ENCODE results near the gene HOXB9. TPM values are rescaled to one million over a fixed set of nuclear protein-coding genes. Genes with fewer than 3 reads are reported as not detected.

The HOXB9 gene
- total and polyA plus RNA-seq, 9 of the 15 experiments (the other 6 are each of a cell fraction or from before 2014, with no cell fraction given): 3.1 to 196 (median 77.6) TPM

GRCh38 chr17:48579760-48580554 lies 46.2 kb downstream of the HOXB9 start (continued):
- no peak for TF ChIP-seq ZNF449 (CRISPR knock-in tag; IDR thresholded peaks at IDR 0.05)
- TF ChIP-seq CXXC5 (CRISPR knock-in tag; IDR thresholded peaks at IDR 0.05): peak; percentile 50
- no peak for TF ChIP-seq FOXA1 (IDR thresholded peaks at IDR 0.05; ENCODE audit: borderline replicate concordance)
- no peak for TF ChIP-seq ZBTB26 (CRISPR knock-in tag; IDR thresholded peaks at IDR 0.05)
- no peak for TF ChIP-seq HDAC3 (IDR thresholded peaks at IDR 0.05; ENCODE audit: borderline replicate concordance, partially characterized antibody)
- no peak for TF ChIP-seq NFXL1 (CRISPR knock-in tag; IDR thresholded peaks at IDR 0.05)
- peak; percentile 67; the same call in 1 of the 2 replicates for TF ChIP-seq NFRKB (IDR thresholded peaks at IDR 0.05; ENCODE audit: low read depth)
- no peak for TF ChIP-seq ARID2 (IDR thresholded peaks at IDR 0.05)
- no peak for TF ChIP-seq JUN (IDR thresholded peaks at IDR 0.05; ENCODE audit: borderline replicate concordance, low read depth, low read length)
- no peak for TF ChIP-seq JUN (CRISPR knock-in tag; IDR thresholded peaks at IDR 0.05; ENCODE audit: borderline replicate concordance)
- no peak for TF ChIP-seq ZZZ3 (IDR thresholded peaks at IDR 0.05)

Data from K562 (cell line).